Nephron (organoid): ENCODE measurements around the gene TUBGCP2.
A peak's percentile ranks its signal among the peaks of the same experiment; 100 is the strongest.
"Not testable (repeated sequence)": the region's sequence is repeated elsewhere in the genome, so short reads cannot be mapped to it uniquely, and the experiment has no call there.

Source experiments
- H3K27ac Mint-ChIP-seq, 3 experiments: 2 replicates each; pipeline ENCODE4 v1.8.0; 2020; ENCODE audit warnings: mixed read lengths in 3 of 3, mild to moderate bottlenecking in 2 of 3, moderate library complexity in 1 of 3
- H3K27me3 Mint-ChIP-seq: 2 replicates; pipeline ENCODE4 v1.8.0; 2021; ENCODE audit warnings: low read depth, mild to moderate bottlenecking, moderate library complexity, mixed read lengths
- H3K36me3 Mint-ChIP-seq: 2 replicates; pipeline ENCODE4 v1.8.0; 2020; ENCODE audit warnings: low read depth, mixed read lengths
- H3K4me1 Mint-ChIP-seq: 2 replicates; pipeline ENCODE4 v1.8.0; 2020; ENCODE audit warnings: mixed read lengths
- H3K4me3 Mint-ChIP-seq, 3 experiments: 2 replicates each; pipeline ENCODE4 v1.8.0; 2020; ENCODE audit warnings: mild to moderate bottlenecking in 3 of 3, mixed read lengths in 3 of 3, moderate library complexity in 2 of 3
- H3K9me3 Mint-ChIP-seq: 2 replicates; pipeline ENCODE4 v1.8.0; 2020; ENCODE audit warnings: mixed read lengths
- CTCF ChIP-seq, 3 experiments: fragments of 200-600 bp; sonication (generic); IDR thresholded peaks; one replicate each; pipeline ENCODE4 v1.5.0; 2021; ENCODE audit warnings: antibody characterized with exemption in 3 of 3; ENCODE audit not compliant: unreplicated experiment in 3 of 3

TUBGCP2 gene

GRCh38 chr10:133237588-133238465 lies 70.8 kb downstream of the TUBGCP2 start, which contains the start of gene VENTX:
TSS of gene VENTX (plus strand) at chr10:133237855. CDS start at chr10:133237915, 60 bp downstream.
- H3K36me3 Mint-ChIP-seq: no peaks in the 10 kb centered on the region
- H3K27ac Mint-ChIP-seq: no peak within 1 kb of the TSS
- H3K27me3 Mint-ChIP-seq: peaks cover 89% of the 10 kb centered on the region
- peak within 1 kb of the TSS; percentile 27 to 60 (median 50) for H3K4me3 Mint-ChIP-seq
- H3K4me1 Mint-ChIP-seq: no peaks in the 10 kb centered on the region
- H3K9me3 Mint-ChIP-seq: no peaks in the 10 kb centered on the region
- TF ChIP-seq CTCF (IDR thresholded peaks at IDR 0.05; ENCODE audit: unreplicated experiment in 3 of 3): no peak

GRCh38 chr10:133237241-133237587 lies 71.5 kb downstream of the TUBGCP2 start:
- Mint-ChIP-seq H3K4me3 (peak overlapping the region in 1 of 3 experiments; percentile 60), H3K36me3 (no peaks in the 10 kb centered on the region), H3K27me3 (peaks cover 90% of the 10 kb centered on the region), H3K9me3 (no peaks in the 10 kb centered on the region), H3K27ac (no peak overlapping the region), H3K4me1 (no peaks in the 10 kb centered on the region)
- no peak for TF ChIP-seq CTCF (IDR thresholded peaks at IDR 0.05; ENCODE audit: unreplicated experiment in 3 of 3)

GRCh38 chr10:133236401-133237240 lies 72.1 kb downstream of the TUBGCP2 start:
- H3K9me3 Mint-ChIP-seq: no peaks in the 10 kb centered on the region
- H3K4me1 Mint-ChIP-seq: no peaks in the 10 kb centered on the region
- no peak overlapping the region for H3K27ac Mint-ChIP-seq
- no peak for TF ChIP-seq CTCF (IDR thresholded peaks at IDR 0.05; ENCODE audit: unreplicated experiment in 3 of 3)
- H3K27me3 Mint-ChIP-seq: peaks cover 91% of the 10 kb centered on the region
- H3K4me3 Mint-ChIP-seq: no peak overlapping the region
- H3K36me3 Mint-ChIP-seq: no peaks in the 10 kb centered on the region

GRCh38 chr10:133235932-133236331 lies 72.7 kb downstream of the TUBGCP2 start:
- Mint-ChIP-seq H3K4me1 (no peaks in the 10 kb centered on the region), H3K36me3 (no peaks in the 10 kb centered on the region), H3K4me3 (peak overlapping the region in 2 of 3 experiments; percentile 26 to 42), H3K9me3 (no peaks in the 10 kb centered on the region), H3K27ac (no peak overlapping the region), H3K27me3 (peaks cover 91% of the 10 kb centered on the region)
- TF ChIP-seq CTCF (IDR thresholded peaks at IDR 0.05; ENCODE audit: unreplicated experiment in 3 of 3): no peak

- Mint-ChIP-seq H3K27ac (no peak overlapping the region), H3K4me1 (no peaks in the 10 kb centered on the region), H3K4me3 (peak overlapping the region in 2 of 3 experiments; percentile 26 to 59), H3K27me3 (peaks cover 85% of the 10 kb centered on the region), H3K36me3 (no peaks in the 10 kb centered on the region), H3K9me3 (no peaks in the 10 kb centered on the region)
- no peak for TF ChIP-seq CTCF (IDR thresholded peaks at IDR 0.05; ENCODE audit: unreplicated experiment in 3 of 3)
Measured at GRCh38 chr10:133235265-133235855, 73.3 kb downstream of the TUBGCP2 start.

GRCh38 chr10:133234796-133235195 lies 73.9 kb downstream of the TUBGCP2 start:
- not testable (repeated sequence) for H3K27ac Mint-ChIP-seq, H3K4me1 Mint-ChIP-seq, H3K9me3 Mint-ChIP-seq, H3K36me3 Mint-ChIP-seq
- Mint-ChIP-seq H3K4me3 (peak overlapping the region in 1 of 3 experiments; percentile 59), H3K27me3 (peaks cover 81% of the 10 kb centered on the region)
